GM19238 (cell line): ENCODE results near the gene NECTIN1.

Experiments
- DNase-seq: peaks from one replicate; pipeline ENCODE4 v3.0.0; 2011; ENCODE audit warnings: low spot score; ENCODE audit not compliant: insufficient read length

The NECTIN1 gene

DNA sequence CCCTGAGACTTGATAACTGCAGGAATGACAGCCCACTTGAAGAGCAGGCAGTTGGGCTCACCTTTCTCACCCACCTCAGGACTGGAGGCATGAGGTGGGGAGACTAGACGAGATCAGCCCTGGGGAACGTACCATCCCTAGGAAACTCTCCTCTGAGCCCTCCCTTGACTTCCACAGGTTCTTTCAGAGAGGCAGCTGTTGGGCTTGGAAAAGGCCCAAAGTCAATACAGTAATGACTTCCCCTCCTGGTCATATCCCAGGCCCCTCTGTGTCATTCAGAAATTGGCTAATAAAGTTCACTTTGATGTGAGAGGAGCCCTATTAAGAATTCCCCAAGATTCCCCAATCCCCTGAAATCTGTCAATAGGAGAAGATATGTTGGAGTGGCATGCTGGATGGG is 5.8 kb upstream of the NECTIN1 start:
- DNase-seq = no peak

DNA sequence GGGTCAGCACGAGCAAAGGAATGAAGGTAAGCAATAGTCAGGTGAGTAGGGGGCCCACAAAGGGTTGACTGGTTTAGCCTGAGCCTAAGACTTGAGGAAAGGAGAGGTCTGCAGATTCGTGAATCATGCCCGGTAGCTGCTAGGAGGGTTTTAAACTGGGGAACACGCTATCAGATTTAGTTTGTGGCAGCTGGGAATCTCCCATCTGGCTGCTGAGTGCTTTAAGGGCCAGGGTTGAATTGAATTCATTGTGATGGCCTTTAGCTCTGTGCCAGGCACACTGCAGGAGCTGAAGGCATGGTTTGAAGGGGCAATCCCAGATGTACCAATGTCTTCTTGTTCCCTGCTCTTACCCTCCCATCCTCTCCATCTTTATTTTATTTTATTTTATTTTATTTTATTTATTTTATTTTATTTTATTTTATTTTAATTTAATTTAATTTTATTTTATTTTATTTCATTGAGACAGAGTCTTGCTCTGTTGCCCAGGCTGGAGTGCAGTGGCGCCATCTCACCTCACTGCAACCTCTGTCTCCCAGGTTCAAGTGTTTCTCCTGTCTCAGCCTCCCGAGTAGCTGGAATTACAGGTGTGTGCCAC is 1.9 kb upstream of the NECTIN1 start:
- no peak for DNase-seq

DNA sequence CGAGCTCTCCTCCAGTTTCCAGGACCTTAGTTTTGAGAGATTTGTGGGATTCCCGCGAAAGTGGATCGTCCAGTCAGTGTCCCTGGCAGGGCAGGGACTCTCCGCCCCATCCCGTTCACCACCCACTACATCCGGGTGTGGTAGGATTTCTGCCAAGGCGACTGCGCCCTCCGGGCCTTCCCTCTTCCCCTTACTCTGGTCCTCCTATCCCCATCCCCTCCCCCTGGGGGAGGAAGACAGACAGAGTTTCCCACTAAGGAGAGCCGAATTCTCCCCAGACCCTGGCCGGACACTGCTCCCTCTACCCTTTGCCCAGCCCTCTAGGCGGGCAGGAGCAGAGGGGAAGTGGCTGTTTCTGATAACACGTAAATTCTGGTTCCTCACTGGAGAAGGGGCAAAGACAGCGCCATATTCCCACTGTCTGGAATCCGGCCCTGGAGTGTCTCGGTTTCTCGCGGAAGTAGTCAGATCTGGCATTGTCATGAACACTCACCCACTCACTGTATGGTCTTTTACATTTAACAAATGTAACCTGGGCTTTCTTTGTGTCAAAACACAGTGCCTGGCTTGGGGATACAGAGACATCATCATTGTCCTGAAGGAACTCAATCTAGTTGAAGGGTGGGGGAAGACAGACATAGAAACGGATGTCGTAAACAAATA is 1.1 kb upstream of the NECTIN1 start:
- DNase-seq = no peak

DNA sequence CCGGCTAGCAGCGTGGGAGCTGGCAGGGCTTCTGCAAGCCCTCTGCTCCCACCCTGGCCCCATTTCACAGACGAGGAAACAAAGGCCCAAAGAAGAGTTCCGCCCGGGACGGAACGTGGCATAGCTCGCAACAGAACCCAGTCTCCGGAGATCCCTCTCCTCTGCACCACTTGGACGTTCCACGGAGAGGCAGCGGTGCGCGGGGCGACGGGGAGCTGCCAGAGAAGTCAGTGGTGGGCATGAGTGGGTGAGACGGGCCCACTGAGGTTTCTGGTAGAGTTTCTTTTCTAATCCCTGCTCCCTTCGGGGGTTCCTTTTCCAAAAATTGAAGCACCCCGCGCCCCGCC is 554 bp upstream of the NECTIN1 start:
- DNase-seq = no peak

DNA sequence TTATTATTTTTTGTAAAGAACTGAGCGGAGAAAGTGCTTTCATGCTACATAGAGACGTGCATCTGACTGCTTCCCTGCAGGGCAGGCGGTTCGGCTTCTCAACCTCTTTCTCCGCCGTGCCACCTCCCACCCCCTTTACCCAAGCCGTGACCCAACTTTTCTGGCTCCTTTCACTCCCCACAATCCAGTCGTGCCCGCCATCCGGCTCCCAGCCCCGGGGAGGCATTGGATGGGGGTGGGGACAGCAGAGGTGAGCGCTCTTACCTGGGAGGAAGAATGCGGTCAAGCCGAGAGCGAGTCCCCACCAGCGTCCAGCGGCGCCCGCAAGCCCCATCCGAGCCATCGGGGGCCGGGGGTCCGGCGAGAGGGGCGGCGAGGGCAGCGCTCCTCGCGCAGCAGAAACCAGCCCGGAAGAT is 781 bp downstream of the NECTIN1 start:
- no peak for DNase-seq

DNA sequence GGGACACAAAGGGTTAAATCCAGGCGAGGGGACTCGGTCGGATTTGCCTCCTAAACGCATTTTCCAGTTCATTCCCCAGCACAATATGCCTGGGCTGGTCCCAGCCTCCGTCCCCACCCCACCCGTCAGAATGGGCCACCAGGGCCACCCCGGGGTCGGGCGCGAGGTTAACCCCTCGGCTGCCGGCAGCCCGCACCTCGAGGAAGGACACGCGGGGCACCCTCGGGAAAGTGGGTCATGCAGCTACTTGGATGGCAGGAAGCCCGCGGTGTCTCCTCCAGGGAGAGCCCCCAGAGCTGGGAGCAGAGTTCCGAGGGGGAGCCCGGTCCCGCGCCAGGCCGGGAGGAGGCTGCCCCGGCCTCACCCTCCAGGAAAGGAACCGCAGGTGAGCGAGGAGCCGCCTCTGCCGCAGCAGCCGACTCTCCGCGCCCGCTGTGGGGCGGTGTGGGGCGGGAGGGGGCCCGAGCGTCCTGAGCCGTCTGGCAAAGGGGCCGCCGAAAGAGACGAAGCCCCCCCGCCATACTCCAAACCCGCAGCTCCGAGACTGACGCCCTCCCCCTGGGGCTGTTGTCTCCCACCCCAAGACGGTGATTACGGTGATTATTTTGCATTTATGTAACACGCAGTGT is 1.4 kb downstream of the NECTIN1 start:
- DNase-seq = peak; percentile 67

DNA sequence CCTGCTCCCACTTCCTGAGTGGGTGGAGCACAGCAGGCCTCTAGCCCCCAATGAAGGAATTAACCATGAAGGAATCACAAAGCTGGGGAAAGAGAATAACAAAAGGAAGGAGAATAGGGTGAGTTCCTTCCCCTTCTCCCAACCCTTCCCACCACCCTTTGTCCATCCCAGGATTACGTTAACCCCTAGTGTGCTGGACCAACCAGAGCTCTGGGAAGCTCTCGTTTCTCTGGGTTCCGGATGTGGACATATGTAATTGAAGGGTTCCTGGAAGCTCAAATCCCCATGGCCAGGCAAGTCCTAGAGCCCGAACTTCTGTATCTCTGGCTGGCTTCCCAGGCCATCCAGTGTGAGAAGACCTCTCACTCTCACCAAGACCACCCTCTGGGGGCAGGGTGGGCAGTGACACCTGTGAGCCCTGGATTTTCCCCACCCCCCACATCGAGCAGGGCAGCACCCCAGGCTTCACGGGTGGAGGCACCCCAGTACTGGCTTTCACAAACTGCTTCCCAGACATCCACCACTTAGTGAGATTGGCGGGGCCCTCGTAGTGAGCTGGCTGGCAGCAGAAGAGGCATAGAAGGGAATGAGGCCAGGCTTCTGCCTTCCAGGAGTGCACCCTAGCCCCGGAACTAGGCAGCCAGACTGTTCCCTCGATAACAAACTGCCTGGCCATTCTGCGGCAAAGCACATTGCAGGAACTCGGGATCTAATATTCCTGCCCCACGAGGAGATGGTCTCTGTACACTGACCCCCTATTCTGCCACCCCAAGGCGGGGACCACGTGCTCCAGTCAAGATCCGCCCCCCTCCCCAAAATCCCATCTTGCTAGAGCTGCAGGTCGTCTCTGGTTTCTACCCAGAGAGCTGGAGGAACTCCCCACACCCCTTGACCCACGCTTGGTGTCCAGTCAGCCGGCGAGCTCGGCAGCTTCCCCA is 2.1 kb downstream of the NECTIN1 start:
- no peak for DNase-seq

DNA sequence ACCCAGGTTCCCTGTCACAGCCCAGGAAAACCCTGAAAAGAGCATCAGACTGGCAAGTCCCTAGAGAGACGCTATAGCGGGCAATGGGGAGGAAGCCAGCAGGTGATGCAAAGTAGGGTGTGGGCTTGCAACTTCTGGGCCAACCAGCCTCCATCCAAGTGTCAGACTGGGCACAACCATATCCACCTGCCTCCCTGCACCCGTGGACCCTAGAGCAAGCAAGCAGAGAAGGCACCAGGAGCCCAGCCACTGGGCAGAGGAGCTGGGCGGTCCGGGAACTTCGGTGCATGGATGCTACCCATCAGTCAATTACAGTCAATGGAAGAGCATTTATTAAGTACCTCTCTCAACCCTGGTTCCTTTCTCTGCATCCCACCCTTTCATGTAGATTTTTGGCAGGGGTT is 2.8 kb downstream of the NECTIN1 start:
- DNase-seq = no peak

DNA sequence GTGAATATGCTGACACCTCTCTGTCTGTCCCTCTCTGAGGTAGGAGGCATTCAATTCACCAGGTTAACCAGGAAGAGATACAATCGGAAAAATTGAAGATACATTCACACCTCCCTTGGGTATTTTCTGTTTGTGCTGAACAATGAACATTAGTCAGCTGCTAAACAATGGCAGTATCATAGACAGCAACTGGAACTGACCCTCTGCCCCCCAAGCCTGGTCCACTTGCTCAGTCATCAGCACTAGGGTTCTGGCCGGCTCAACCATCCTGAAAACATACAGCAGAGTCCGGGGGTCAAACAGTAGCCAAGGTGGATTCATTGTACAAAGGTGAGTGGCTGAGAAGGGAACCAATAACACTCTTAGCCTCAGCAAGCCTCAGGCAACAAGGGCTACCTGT is 4.0 kb downstream of the NECTIN1 start:
- DNase-seq = no peak

DNA sequence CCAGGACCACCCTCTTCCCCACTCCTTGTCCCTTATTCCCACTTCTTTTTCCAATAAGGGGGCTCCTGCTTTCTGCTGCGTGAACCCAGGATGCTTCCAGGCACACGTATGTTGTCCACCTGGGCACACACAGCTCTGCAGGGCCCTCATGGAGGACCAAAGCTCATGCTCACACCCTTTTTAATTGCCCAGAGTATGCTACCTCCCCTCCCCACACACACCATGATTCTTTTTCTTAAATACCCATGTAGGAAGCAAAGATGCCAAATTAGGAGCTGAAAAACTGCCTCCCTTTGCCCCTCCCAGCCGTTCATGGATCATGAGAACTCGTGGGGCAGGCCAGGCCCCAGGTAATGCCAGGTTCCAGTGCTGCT is 5.1 kb downstream of the NECTIN1 start:
- DNase-seq = no peak

DNA sequence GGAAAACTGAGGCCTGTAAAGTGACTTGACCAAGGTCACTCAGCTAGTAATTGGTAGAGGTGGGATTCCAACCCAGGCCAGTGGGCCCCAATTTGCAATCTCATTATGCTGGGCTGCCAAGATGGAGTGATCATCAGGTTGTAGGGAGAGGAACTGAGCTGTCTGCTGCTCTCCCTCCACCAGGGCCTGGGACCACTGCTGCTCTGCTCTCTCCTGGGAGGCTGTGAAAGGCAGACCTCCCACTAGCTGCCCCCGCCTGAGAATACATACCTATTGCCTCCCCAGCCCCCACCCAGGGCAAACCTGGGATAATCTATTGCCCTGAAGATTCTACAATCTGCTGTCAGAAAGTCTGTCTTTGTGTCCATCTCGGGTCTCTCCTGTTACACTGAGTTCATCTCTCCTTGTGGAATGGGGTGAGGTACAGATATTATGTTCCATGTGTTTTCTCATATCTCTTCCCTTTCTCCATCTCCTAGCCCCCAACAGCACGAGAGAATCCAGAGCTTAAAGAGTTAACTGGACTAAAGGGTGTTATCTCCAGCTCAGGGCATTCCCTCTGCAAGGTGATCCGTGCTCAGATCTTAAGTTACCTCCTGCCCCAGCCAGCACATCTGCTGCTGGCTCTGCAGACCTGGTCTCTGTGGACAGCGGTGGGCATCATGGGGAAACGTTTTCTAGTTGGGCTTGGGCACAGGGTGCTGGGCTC is 5.6 kb downstream of the NECTIN1 start:
- DNase-seq = no peak

DNA sequence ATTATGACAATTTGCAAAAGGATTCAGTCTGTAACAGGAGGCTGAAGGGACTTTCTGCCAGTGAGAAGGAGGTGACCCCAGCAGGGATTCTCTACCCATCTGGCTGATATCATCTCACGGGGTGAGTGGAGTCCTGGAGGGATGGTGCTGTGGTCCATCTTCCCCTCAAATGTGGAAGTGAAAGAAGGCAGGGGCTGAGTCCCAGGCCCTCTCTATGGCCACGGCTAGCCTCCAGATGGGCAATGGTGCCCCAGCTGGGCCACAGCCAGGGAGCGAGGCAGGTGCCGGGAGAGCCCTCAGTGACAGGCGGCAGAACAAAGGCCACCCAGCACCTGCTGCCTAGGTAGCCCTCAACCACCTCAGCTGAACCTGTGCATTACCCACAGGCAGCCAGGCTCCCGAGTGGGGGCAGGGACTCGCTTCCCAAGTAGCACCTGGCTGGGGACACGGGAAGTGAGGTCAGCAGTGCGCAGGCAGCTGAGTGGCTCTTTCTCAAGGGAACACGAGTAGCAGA is 6.7 kb downstream of the NECTIN1 start:
- no peak for DNase-seq

DNA sequence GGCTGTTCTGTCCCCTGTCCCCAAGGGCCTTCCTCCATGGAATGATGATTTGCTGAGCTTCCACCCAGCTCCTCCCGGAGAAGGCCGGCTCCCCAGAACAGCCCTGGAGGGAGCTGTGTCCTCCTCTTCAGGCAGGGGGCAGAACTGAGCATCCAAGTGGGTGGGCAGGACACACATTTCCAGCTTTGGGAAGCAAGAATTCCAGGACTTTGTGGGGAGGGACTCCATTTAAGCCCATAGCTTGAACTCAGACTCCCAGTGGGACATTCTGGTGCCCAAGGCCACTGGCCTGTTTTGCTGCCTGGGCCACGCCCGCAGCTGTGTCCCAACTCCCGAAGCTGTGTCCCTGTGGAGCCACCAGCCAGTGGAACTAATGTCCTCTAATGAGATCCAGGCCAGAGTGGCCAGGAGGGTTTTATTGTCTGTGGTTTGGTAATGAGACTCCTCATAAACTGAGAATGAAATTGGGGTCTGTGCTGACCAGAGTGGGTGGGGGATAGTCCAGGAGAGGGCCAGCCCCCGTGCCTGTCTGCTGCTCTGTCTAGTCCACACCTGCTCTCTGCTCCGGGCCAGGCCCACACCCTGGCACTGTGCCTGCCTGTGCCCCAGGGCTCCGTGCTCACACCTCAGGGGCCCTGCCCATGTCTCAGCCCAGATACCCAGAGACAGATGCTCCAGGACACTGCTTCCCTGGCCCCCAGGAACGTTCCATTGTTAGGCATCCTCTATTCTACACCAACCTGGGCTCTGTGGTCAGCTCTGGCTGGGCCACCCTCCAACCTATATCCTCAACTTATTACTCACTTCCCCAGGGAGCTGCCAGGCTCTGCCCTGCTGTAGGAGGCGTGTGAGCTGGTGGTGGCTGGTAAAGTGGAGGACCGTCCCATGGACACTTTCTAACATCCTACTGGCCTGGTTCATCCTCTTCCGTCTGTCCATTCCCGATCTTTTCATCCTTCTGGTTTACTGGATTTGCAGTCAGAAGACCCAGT is 7.6 kb downstream of the NECTIN1 start:
- DNase-seq = no peak

DNA sequence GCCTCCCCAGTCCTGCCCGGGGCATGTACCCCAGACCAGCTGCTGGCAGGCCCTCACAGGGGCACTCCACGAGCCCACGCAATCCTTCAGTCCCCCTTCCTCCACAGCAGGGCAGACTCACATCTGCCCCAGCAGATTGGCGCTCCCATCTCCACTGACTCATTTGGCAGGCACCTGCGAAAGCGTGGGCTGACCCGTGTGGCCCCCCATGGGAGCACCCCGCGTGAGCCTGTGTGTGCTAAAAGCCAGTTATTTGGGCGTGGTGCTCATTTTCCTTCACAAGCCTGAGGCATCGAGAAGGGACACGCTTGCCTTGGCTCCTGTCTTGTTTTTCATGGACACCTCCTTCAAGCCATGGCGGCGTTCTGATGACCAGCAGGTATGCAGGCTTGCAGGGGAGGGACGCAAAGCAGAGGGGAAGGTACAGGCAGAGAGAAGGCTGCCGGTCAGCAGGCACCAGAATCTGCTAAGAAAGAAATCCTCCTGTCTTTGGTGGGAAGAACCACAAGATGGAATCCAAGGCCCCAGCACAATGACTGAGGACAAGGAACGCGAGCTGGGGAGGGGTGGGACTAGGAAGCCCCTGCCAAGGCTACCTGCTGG is 8.6 kb downstream of the NECTIN1 start:
- DNase-seq = no peak

DNA sequence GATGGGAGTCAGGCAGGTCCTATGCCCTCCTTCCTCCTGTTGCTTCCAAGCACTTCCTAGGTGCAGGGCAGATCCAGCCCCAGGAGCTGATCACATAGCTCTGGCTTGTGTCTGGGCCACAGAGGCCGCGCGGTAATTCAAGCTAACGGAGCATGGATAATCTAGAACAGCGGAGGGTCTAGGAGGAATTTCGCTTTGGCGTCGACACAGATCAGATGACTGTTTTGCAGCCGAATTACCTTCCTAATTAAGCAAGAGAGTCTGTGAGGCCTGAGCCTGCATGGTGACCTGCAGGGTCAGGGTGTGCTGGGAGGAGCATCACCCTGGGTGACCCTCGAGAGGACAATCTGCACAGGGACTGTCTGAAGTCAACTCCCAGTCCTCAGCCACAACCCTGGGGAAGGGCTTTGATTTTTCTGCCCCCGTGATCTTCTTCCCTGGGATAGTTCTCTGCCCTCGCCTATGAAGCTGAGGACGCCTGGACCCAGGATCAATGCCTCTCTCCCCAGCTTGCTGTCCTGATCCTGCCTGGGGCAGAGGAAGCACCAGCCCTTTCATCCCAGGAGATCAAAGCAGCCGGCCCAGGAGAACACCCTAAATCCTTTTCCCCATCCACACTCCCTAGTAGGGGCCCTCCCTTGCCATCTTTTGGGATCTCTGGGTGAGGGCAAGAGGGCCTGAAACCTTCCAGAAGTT is 11.0 kb downstream of the NECTIN1 start:
- DNase-seq = no peak

DNA sequence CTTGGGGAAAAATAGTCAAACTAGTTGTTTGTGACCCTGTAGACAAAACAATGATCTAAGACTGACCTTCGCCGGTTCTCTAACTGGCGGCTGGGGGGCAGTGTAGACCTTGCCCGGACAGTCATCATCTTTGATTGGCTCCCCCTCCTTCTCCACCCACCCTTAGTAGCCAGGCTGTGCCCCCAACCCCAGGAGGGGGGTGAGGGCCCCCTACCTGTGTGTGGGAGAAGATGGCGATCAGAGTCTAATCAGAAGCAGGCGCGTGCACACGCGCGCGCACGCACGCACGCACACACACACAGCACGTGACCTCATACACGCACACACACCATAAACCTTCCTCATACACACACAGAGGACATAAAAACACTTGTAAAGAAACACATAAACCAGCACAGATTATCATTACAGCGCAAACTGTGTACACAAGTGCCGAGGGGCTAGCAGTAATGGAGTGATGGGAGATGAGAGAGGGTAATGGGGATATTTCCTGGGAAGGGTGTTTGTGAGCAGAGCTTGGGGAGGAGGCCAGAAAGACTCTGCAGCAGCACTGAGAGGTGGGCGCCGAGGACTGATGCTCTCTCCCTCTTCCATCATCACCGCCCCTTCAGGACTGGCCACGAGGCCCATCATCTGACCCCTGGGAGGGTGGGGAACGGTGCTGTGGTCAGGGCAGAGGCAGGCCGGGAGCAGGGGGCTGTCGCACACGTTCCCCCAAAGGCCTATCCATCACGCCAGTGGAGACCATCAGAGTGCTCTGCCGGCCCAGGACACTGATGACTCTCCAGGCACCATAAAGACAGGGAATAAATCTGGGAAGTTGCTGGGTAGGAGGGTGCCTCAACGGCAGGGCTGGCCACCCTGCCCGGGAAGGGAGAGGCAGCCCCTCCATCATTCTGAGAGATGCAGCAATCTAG is 12.2 kb downstream of the NECTIN1 start:
- no peak for DNase-seq

DNA sequence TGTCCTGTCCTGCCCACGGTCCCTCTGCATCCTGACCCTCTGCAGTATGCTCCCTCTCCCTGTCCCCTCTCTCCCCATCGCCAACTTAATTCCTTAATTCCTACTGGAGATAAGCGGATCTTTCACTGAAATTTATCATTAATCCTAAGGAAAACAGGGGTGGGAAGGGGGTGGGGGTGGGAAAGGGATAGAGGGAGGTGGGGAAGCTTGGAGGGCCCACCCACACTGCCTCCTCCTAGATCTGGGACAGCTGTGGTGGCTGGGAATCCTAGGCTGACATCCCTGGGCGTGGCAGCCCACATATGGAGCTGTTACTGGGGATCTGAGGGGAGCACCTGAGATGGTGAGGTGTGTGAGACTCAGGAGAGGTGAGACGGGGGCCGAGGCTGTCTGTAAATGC is 14.4 kb downstream of the NECTIN1 start:
- no peak for DNase-seq

DNA sequence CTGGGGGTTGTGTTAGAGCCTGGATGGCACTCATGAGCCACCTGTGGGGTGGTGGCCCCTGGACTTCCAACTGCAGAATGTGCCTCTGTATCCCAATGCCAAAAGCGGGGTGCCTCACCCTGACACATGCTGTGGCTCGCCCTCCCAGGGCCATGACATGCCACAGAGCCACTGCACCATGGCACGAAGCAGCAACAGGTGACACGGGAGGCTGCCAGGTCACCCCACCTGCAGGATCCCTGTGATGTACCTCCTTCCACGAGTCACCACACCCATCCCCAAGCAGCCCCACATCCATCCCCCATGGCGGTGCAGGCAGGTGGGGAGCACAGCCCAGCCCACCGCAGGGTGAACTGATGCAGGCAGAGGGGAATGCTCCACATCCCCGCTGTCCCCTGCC is 14.8 kb downstream of the NECTIN1 start:
- DNase-seq = no peak
